Activated T-helper 1 cell treated with Interleukin-2 at 50 U/mL for 16 hours (primary cell): Measurements from ENCODE around the gene HNRNPR.
"Not testable (repeated sequence)": the region's sequence is repeated elsewhere in the genome, so short reads cannot be mapped to it uniquely, and the experiment has no call there.

Experiments used
- DNase-seq: peaks from one replicate; pipeline ENCODE4 v3.0.0-alpha.2; 2020; ENCODE audit warnings: low read depth

Gene HNRNPR

DNA sequence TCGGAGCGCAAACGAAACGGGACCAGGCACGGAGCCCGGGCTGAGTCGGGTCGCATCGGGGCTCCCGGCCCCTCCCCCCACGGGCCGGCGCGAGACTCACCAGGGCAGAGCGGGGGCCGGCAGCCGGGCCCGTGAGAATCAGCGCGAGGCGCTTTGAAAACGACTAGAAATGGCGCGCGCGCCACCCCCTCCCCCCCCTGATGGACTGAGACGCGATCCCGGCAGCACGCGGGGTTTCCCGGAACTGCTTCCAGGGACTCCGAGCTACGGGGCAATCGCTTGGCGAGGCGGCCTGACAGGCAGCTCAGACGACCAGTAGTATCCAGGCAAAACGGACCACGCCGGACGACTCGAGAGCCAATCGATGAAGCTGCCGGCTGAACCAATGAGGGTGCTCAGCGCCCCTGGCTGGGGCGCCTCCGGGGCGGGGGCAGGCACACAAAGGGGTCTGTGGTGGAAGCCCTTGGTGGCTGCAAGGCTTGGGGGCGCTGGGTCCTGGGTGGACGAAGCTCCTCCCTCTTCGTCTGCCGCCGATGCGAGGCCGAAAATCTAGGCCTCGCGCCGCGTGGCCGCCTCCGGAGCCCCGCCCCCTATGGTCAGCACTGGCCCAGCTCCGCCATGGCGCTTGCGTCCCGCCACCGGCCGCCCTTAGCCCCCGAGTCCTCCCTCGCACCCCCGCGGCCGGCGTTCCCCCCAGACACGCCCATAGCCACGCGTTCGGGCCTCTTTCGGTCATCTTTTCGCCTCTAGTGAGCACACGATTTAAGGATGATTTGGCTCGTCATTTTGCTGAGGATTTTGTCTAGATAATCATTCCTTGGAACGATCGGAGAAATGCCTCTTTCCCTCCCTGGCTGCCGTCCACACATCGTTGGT, at the start of gene HNRNPR:
Gene HNRNPR, minus strand, starts transcription at position 174 of the 876 bp plus-strand sequence. CDS start 3,276 bp downstream, outside the sequence.
- peak; percentile 96 for DNase-seq

DNA sequence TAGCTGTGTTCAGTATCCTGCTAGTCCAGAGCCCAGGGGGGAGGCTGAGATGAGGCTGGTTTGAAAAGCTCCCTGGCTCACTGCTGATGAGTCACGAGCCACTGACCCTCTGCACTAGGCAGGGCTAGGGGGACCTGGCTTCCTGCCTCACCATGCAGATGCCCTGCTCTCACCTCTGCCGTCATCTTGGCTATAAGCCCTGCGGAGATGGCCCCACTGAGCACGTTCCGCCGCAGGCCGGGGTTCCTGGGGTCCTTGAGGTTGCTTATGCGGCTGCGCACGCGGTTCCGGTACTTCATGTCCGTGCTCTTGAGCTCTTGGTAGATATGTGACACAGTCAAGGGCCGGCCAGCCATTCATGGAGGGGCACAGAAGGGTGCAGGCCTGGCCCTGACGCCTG, 49.6 kb upstream of the HNRNPR start:
- DNase-seq = no peak

DNA sequence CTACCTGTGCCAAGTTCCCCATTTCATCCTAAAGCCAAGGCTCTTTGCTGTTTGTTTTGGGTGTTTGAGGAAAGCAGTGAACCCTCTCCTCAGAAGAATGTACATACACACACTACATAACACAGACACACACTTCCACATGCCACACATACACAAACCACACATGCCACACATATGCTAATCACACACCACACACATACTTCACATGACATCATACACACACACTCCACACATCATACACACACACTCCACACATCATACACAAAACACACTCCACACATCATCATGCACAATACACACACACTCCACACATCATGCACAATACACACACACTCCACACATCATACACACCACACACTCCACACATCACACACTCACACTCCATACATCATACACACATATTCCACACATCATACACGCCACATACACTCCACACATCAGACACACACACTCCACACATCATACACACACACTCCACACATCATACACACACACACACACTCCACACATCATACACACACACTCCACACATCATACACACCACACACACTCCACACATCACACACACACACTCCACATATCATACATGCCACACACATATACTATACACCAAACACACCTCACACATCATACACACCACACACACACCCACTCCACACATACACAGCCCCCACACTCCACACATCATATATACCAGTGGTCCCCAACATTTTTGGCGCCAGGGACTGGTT, 48.2 kb upstream of the HNRNPR start:
- DNase-seq = no peak

DNA sequence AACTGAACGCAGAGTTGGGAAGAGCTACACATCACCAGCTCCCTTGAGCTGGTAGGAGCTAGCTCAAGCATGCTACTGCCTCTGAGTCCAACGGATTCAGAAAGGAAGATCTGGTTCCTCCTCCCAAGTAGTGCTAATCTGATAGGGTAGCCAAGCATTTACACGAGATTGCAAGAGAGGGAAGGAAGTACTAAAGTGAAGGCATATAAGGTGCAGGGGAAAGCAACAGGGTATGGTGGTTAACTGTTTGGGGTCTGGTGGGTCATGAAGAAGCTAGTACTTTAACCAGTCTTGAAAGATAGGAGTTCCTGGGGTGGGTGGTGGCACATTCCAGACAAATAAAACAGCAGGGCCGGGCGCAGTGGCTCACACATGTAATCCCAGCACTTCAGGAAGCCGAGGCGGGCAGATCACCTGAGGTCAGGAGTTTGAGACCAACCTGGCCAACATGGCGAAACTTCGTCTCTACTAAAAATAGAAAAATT, 45.8 kb upstream of the HNRNPR start:
- DNase-seq = no peak

DNA sequence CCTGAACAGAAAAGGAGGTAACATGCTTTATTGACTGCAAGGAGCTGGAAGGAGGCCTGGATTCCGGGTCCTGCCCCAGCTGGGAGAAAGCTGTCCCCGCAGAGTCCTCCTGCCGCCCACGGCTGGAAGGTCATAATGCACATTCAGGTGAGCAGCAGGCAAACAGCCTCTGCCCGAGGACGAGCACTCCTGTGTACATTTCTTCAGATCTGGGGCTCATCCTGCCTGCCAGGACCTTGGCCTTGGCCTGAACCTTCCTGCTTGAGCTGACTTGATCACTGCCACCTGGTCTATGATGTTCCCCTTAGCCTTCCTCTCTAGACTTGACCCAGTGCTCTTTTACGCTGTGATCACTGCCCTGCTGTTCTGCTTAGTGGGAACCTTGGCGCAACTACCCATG, 43.4 kb upstream of the HNRNPR start:
- DNase-seq = no peak

DNA sequence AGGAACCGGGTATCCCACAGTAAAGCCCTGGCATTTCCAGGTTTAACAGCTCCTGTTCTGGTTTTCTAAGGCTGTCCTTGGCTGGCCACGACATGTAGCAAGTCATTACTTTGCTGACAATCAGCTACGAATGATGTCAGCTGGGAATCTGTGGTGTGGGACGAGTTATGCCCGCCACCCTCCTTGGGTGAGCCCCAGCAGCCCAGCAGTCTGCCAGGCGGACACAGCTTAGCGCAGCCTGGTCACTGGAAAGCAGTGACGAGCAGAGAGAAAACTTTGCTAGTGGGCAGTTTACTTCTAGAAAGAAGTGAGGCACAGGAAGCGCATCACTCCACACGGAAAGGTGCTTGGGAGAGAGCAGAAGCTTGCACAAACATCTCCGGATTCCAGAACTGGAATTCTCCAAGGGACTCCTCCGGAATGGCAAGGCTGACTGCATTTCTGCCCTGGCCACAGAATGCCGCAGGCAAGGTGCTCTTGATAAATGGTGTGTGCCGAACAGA, 41.1 kb upstream of the HNRNPR start:
- DNase-seq = no peak

DNA sequence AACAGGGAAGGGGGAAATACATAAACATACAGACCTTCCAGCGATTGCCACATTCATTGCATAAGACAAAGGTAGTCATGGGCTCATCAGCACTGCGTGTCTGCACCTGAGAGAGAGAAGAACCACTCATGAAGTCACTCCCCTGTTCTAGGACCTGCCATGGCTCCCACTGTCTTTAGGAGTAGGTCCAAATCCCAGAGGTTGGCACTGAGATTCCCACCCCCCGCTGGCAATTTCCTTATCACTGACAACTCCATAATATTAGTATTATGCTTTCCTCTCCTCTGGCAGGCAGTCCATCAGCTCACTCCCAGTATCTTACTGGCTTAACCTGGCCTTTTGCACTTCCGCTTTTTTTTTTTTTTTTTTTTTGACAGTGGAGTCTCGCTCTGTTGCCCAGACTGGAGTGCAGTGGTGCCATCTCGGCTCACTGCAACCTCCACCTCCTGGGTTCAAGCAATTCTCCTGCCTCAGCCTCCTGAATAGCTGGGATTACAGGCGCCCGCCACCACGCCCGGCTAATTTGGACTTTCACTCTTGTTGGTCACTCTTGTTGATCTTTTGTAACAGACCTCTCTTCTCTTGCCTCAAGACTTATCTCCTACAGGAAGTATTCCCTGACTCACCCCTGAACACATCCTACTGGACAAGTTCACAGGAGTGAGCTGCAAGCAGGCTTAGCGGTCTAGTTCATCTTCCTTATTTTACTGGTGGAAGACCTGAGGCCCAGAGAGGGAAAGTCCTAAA, 40.4 kb upstream of the HNRNPR start:
- no peak for DNase-seq

DNA sequence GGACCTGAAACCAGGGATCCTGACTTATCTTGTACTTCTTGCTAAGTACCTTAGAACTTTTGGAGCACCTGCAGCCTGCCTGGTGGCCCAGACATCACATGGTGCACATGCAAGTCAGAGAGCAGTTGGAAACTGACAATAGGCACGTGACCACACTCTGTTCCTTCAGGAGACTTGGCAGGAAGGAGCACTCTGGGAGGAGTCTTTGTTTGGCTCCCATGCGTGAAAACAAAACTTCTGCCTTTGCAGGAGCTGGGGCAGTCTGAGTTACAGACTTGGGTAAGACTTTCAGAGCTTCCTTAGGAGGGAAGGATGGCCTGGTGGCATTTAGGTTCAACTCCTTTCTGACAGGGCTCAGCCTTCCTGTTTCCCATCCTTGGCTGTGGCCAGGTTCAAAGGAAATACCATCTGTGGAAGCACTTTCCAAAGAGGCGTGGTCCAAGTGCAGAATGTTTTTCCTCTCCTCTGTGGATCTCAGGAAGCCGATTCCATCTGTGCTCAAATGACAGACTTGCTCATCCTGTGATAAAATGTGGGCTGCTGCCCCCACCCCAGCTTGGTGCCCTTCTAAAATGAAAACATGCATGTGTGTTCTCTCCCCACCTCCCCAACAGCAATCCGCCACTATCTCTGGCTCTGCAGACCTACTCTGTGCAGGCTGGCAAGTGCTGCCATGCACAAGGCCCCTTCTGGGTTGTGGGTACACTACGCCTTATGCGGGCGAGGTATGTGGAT, 39.7 kb upstream of the HNRNPR start:
- DNase-seq = no peak

DNA sequence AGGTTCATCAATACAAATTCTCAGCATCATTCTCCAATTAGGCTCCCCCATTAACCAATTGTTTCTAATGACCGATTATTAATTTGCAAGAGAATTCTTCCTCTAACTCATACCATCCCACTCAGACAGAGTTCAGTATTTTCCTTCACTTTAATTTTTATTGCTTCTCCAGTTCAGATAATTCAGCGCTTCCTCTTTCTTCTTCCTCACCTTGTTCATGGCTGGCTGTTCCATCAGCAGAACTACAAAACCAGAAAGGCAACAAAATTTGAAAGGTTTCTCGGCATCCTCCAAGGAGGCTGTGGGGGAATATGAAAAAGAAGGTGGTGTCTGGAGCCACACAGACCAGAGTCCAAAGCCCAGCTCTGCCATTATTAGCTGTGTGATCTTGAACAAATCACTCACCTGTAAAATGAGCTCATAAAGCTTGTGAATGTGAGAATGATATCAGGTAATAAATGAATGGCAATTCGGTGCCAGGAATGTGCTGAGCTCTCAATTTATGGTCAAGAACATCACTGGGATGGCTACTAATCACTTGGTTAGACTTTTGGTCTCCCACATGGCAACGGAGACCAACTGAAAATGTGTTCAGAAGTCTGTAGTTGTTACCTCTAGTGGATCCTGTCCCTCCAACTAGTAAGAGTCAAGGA, 37.3 kb upstream of the HNRNPR start:
- DNase-seq = no peak

DNA sequence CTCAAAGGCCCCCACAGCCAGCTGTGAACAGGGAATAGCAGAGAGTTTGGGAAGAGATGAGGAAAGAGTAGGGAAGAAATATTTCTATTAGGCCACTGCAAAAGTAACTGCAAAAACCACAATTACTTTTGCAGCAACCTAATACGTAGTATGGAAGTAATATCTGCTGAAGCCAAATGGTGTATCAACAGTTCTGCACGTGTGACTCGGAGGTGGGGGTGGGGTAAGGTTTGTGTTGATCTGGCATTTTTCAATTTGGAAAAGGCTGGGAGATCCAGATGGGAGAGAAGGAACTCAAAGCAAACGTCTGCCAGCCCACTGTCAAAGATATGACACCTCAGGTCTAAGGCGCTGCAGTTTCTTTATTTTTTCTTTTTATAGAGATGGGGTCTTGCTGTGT, 36.6 kb upstream of the HNRNPR start:
- no peak for DNase-seq

DNA sequence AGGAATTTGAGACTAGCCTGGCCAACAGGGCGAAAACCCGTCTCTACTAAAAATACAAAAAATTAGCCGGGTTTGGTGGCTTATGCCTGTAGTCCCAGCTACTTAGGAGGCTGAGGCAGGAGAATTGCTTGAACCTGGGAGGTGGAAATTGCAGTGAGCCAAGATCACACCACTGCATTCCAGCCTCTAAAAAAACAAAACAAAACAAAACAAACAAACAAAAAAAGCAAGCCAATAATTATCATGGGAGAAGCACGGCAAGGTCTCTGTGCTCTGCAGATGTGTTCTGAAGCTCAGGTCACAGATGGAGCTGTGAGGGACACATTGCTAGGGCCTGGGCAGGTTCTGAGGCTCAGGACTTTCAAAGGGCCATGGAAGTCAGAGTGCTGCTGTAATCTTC, 36.2 kb upstream of the HNRNPR start:
- DNase-seq = not testable (repeated sequence)

DNA sequence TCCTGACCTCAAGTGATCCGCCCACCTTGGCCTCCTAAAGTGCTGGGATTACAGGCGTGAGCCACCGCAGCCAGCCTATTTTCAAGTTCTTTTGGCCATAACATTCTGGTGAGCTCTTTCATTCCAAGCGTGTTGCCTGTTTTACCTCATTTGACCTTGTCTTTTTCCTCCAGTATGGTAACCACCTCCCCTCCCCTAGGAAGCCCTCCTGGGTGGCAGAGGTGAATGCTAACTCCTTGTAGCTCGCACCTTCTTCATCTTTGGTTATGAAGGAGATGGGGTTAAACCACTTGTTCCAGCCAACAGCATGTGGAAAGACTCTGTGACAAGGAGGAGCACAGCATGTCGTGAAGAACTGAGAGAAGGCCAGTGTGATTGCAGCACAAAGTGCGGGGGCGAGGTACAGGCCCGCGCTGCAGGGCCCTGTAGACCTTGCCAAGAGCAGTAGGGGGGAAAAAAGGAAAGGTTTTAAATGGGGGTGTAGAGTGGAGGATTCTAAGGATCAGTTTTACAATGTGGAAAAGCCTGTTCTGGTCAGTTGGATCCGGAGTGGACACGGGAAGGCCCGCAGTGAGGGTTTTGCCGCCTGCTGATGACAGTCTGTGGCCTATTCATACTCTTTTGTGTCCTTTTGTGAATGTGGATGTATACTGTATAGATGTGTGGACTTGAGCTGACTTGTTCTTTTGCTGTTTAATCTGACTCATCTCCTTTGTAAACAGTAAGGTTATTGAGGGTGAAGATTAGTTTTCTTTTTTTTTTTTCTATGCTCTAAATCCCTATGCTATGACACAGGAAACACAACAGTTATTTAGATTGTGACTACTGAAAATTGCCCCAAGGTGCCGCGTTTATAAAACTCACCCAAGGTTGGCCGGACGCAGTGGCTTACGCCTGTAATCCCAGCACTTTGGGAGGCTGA, 33.1 kb upstream of the HNRNPR start:
- DNase-seq = no peak

DNA sequence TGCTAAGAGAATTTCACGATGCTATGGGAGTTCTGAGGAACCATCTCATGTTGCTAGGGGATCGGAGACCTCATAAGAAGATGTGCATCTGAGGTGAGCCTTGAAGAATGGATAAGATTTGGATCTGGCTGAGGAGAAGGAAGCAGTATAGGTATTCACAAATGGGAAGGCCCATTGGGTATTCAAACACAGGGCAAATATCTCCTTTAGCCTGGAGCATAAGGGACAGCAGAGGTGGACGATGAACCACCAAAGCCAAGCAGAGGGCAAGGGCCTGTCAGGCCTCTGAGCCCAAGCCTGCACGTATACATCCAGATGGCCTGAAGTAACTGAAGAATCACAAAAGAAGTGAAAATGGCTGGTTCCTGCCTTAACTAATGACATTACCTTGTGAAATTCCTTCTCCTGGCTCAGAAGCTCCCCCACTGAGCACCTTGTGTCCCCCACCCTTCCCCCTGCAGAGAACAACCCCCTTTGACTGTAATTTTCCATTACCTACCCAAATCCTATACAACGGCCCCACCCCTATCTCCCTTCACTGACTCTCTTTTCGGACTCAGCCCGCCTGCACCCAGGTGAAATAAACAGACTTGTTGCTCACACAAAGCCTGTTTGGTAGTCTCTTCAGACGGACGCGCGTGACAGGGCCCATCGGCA, 30.1 kb upstream of the HNRNPR start:
- DNase-seq = not testable (repeated sequence)

DNA sequence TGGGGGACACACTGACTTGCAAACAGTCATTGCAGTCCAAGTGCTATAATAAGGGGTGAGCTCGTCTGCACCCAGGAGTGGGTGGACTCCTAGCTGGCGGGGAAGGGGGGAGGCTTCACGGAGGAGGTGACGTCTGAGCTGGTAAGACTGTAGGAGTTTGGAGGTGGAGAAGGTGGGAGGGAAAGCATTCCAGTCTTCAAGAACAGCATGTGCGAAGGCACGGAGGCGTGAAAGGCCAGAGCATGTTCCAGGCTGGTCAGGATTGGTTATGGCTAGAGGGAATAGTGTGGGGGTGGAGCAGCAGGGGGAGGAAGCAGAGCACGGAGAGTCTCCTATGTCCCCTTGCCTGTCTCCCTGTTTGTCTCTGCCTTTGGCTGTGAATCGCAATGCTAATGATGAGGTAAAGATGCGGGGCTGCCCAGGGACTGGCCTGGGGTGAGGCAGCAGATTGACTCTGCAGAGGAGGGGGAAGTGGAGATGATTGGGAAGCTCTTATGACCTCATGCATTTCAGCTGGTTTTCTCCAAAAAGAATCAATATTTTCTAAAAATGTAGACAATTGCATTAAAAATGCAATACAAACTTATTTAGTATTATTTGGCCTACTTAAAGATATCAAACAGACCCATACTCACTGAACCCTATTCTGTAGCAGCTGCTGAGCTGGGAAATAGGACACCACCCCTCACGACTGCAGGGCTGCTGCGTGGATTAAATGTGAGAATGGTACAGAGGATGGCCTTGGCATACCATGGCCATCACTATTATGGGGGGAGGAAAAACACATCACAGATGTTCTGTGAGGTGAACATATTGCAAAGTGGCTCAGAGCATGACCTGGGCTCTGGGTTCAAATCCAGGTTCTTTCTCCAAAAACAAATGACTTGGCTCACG, 28.1 kb upstream of the HNRNPR start:
- no peak for DNase-seq

DNA sequence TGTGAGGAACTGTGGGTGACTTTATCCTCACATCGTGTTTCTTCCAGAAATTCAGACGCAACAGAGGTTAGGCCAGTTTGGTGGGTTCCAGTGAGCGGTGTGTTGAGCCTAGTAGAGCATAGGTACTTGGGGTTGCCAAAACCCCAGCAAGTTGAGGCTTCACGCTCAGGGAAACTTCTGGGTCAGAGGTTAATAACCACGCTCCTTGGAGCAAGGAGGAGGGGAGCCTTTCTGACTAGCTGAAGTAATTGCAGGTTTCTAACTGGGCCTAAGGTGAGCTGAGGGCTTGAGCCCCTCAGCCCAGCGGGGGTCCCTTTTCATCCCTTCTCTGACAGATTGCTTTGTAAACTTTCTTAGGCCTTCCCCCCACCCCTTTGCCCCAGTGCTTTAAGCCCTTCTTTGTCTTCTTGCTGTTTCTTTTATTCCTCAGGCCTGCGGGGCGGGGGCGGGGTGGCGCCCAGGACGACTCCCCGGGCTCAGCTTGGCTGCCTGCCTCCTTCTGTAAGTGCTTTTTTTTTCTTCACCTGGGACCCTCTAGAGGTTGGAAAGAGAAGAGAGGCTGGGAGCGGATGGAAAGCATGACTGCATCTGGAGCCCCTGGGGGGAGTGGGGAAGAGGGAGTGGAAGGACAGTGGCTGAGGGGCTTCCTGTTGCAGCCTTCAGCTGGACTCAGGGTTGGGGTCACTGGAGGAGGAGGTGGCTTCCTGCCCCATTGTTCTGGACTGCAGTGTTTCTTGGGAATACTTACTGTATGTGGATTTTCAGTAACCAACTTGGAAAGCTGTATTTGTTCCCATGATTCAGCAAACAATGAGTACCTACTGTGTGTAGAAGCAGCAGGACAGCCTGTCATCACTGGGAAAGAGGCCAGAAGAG, 26.9 kb upstream of the HNRNPR start:
- no peak for DNase-seq

DNA sequence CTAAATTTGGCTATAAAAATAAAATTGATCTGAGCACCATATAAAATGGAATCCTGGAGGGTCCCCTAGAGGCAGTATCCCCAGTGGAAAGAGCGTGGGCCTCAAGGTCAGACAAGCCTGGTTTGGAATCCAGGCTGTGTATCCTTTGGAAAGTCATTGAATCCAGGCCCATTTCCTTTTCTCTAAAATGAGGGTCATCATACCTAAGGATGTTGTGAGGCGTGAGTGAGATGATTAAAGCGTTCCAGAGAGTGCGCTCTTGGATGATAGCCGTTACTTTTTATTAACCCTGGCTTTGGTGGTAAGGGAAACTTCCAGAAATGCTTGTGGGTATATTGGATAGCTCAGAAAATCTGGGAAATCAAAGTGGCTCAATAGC, 26.2 kb upstream of the HNRNPR start:
- no peak for DNase-seq

DNA sequence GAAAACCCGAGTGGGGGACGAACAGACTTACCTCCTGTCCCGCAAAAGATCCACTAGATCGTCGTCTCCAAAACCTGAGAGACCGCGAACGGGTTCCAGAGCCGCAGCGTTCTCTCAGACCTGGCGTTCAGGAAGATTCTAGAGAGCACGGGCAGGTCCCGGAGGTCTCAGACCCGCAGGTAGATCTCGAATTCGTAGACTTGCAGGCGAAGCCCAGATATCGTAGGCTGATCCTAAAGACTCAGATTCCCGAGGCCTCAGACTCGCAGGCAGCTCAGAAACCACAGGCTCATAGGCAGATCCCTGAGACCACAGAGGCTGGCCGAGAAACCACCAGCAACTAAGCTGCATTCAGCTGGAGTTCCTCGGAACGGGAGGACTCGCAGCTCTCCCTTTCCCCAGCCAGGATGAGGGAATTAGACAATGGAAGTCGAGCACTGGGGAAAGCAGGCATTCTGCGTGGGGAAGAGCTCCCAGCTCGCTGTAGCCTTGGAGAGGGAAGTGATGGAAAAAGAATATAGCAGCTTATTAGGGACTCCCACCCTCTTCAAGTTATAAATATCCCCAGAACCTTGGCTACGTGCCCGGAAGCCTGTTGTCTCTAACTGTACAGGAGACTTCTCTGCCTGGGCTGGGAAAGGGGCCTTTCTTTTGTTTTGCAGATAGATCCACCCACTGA, 25.4 kb upstream of the HNRNPR start, which contains the start of gene ZNF436:
Gene ZNF436, minus strand, starts transcription at position 502 of the 679 bp plus-strand sequence. CDS start 1,831 bp downstream, outside the sequence.
- no peak for DNase-seq
